Stimulated activated CD8-positive, alpha-beta memory T cell treated with anti-CD3 and anti-CD28 coated beads, Interleukin-12 subunit alpha, Interleukin-12 subunit beta, amount 100 ng/mL, for 1 hour (primary cell): Measurements from ENCODE around the gene RBCK1.
A peak's percentile ranks its signal among the peaks of the same experiment; 100 is the strongest.
"Not testable (repeated sequence)": the region's sequence is repeated elsewhere in the genome, so short reads cannot be mapped to it uniquely, and the experiment has no call there.

Experiments
- DNase-seq: peaks from one replicate; pipeline ENCODE4 v3.0.0-alpha.2; 2020; ENCODE audit warnings: low read depth

Gene RBCK1

GRCh38 chr20:407953-408842, at the start of gene RBCK1:
Gene RBCK1, plus strand, starts transcription at chr20:408299. Its CDS starts 459 bp downstream, at chr20:408758.
- peak; percentile 81 for DNase-seq

GRCh38 chr20:358891-359555, 49.1 kb upstream of the RBCK1 start:
- no peak for DNase-seq

GRCh38 chr20:361561-361960, 46.5 kb upstream of the RBCK1 start:
- no peak for DNase-seq

- DNase-seq: no peak
Measured at GRCh38 chr20:362271-363254, 45.5 kb upstream of the RBCK1 start.

- no peak for DNase-seq
Measured at GRCh38 chr20:363319-364078, 44.6 kb upstream of the RBCK1 start.

GRCh38 chr20:364905-365794, 42.9 kb upstream of the RBCK1 start:
- no peak for DNase-seq

- DNase-seq: no peak
Measured at GRCh38 chr20:366041-366718, 41.9 kb upstream of the RBCK1 start.

GRCh38 chr20:366719-367485, 41.2 kb upstream of the RBCK1 start:
- no peak for DNase-seq

GRCh38 chr20:367486-367887, 40.6 kb upstream of the RBCK1 start:
- DNase-seq: no peak

- DNase-seq: no peak
Measured at GRCh38 chr20:368915-369314, 39.2 kb upstream of the RBCK1 start.

- DNase-seq: no peak
Measured at GRCh38 chr20:370151-370600, 37.9 kb upstream of the RBCK1 start.

- no peak for DNase-seq
Measured at GRCh38 chr20:370977-371754, 36.9 kb upstream of the RBCK1 start.

GRCh38 chr20:371755-372542, 36.1 kb upstream of the RBCK1 start:
- DNase-seq: no peak

GRCh38 chr20:372543-373082, 35.5 kb upstream of the RBCK1 start:
- DNase-seq: not testable (repeated sequence)

GRCh38 chr20:373171-373890, 34.8 kb upstream of the RBCK1 start:
- DNase-seq: no peak

- no peak for DNase-seq
Measured at GRCh38 chr20:375265-375889, 32.7 kb upstream of the RBCK1 start.
